ENCODE data around the gene ESYT1.
"Not testable (repeated sequence)": the region's sequence is repeated elsewhere in the genome, so short reads cannot be mapped to it uniquely, and the experiment has no call there.

The ESYT1 gene

DNA sequence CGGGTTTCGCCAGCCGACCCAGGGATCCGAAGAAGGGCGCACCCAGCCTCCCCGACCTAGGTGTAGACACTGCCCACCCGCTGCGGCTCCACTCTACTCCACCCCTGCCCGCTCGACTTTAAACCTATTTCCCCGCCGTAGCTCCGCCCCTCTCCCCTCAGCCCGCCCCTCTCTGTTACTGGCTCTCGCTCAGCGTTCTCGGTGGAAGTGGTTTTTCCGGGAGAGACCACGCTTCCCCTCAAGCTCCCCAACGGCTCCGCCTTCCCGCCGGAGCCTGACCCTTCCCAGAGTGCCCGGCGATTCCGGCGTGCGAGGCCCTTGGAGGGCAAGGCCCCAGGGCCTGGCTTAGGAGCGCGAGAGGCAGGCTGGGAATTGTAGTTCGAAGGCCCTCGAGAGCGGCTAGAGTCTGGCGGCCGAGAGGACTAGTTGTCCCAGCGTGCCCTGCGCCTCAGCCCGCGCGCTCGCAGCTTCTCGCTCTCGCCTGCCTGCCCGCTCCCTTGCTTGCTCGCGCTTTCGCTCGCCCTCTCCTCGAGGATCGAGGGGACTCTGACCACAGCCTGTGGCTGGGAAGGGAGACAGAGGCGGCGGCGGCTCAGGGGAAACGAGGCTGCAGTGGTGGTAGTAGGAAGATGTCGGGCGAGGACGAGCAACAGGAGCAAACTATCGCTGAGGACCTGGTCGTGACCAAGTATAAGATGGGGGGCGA is 23.8 kb upstream of the ESYT1 start, which contains the start of gene PA2G4:
PA2G4 (plus strand) TSS at position 451 of the 706 bp plus-strand sequence; CDS start at position 630, 179 bp downstream.
- peak; percentile 100 for DNase-seq

GRCh38 chr12:56104815-56105608 is 23.1 kb upstream of the ESYT1 start:
- peak; percentile 73 for DNase-seq

- DNase-seq, result no peak
These were observed 22.5 kb upstream of the ESYT1 start for GRCh38 chr12:56105609-56105902.

GRCh38 chr12:56107242-56107641 is 20.8 kb upstream of the ESYT1 start:
- DNase-seq, result no peak

GRCh38 chr12:56110571-56110970 is 17.5 kb upstream of the ESYT1 start:
- no peak for DNase-seq

DNA sequence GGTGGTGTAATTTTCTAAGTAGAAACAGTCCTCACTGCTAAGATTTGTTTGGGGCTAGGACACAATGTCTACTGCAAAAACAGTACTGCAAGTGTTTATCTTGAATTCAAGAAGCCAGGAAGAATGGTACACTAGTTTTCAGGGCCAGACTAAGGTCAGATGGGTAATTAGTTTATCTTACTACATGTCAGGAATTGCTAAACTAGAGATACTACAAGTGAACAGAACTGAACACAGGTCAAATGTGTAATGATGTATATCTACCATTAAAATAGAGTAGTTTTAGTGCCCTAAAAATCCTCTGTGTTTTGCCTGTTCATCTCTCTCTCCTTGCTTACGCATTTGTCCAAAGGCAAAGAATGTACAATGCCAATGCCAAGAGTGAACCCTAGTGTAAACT is 14.0 kb upstream of the ESYT1 start:
- DNase-seq, result no peak

- DNase-seq, result no peak
These were observed 12.7 kb upstream of the ESYT1 start for GRCh38 chr12:56115329-56115728.

GRCh38 chr12:56116267-56117081 is 11.6 kb upstream of the ESYT1 start, which contains the start of gene RPL41:
Gene RPL41, plus strand, starts transcription at chr12:56116633.
- DNase-seq, result peak; percentile 97

DNA sequence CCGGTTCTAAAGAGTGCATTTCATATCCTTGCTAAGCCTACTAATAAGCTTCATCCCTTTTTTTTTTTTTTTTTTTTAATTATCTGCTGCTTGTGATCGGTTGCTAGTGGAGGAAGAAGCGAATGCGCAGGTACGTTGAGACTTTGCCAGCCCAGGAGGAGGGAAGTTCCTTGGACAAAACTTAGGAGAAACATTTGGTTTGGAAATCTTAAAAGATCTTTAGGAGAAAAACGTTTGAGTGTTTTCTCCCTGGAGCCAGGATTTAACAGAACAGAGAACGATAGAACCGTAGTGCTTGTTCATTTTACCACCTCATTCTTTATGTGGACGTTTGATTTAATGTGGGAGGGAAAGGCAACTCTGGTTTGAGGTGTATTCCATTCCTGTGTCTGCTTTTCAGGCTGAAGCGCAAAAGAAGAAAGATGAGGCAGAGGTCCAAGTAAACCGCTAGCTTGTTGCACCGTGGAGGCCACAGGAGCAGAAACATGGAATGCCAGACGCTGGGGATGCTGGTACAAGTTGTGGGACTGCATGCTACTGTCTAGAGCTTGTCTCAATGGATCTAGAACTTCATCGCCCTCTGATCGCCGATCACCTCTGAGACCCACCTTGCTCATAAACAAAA is 10.9 kb upstream of the ESYT1 start:
- not testable (repeated sequence) for DNase-seq

DNA sequence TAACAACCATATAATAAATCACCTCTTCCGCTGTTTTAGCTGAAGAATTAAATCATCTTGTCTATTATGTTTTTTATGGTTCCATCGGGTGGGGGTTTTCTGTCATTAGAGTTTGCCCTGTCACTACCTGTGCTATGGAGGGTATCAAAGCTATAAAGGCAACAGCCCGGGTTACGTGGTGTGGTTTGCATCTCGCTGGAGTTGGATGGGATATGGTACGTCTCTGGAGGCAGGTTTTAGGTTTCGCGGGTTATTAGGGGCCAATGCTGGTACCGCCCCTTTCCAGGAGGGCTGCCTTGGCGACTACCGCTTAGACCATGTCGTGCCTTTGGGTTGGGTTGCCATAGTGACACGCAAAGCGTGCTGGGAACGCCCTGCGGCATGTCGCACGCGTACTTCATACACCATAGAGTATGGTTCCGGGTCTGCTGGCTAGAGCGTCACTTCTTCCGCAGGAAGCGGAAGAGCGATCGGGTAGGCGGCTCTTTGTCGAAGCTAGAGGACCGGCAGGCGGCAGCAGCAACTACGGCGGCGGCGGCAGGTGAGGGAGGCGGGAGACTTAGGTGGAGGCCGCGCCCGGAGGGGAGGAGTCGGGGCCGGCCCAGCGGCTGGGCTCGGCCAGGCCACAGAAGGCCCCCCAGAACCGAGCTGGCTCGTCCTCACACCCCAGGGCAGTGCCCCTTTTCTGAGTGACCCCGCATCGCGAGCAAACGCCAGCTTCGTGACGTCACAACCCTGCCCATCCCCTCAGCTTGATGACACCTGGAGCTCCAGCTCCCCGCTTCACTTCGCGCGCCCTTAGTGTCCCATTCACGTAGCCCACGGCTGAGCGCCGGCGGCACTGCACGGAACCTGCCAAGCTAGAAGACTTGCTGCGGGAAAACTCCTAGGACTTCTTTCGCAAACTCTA is 10.0 kb upstream of the ESYT1 start, which contains the start of gene ZC3H10:
ZC3H10 (plus strand) TSS at position 489 of the 910 bp plus-strand sequence. CDS start 2,297 bp downstream, outside the sequence.
- peak; percentile 100 for DNase-seq

GRCh38 chr12:56118688-56119357 is 9.2 kb upstream of the ESYT1 start:
- no peak for DNase-seq

GRCh38 chr12:56119361-56119796 is 8.7 kb upstream of the ESYT1 start:
- DNase-seq, result peak; percentile 94

GRCh38 chr12:56120158-56120846 is 7.8 kb upstream of the ESYT1 start:
- no peak for DNase-seq

DNA sequence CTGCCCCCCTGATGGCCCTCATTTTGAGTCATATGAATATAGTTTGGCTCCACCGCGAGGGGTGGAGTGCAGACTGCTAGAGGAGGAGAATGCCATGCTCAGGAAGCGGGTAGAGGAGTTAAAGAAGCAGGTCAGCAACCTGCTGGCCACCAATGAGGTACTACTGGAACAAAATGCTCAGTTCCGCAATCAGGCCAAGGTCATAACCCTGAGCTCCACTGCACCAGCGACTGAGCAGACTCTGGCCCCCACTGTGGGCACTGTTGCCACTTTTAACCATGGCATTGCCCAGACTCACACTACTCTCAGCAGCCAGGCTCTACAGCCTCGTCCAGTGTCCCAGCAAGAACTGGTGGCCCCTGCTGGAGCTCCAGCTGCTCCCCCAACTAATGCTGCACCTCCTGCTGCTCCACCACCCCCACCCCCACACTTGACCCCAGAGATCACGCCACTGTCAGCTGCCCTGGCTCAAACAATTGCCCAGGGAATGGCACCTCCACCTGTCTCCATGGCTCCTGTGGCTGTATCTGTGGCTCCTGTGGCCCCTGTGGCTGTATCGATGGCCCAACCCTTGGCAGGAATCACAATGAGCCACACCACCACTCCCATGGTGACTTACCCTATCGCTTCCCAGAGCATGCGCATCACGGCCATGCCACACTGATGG is 6.7 kb upstream of the ESYT1 start:
- DNase-seq, result no peak

DNA sequence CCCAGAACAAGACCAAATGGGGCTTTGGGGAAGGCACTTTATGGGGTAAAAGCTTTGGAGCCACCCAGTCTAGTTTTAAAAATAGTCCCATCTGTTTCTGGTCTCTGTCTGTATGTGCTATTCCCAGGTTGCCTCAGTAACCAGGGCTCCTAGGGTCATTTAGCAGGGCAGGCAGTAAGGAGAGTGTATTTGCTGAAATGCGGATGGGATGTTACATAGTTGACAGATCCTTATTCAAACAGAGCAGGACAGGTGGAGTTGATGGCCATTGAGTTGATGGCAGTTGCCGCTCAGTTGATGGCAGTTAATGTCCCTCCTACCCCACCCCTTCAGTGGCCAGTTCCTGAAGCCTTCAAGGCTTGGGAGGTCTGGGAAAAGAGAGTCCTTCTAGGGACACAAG is 5.4 kb upstream of the ESYT1 start:
- DNase-seq, result no peak

DNA sequence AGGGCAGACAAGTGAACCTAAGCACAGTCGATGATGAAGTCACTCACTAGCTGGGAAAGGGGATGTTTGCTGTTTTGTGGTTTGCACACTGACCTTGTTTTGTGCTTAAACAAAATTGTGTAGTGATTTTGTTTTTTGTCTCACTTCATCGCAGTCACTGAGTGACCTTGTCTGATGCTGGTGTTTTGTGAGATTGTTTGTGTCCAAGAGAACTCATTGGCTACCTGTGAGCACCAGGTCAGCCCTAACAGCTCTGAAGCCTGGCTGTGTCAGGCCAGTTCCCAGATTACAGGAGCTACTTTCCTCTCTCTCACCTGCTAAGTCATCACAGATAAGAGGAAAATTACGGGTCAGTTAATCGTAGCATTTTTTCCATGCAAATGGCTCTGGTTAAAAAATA is 3.9 kb upstream of the ESYT1 start:
- DNase-seq, result no peak

GRCh38 chr12:56126732-56127239 is 1.3 kb upstream of the ESYT1 start:
- peak; percentile 90 for DNase-seq

DNA sequence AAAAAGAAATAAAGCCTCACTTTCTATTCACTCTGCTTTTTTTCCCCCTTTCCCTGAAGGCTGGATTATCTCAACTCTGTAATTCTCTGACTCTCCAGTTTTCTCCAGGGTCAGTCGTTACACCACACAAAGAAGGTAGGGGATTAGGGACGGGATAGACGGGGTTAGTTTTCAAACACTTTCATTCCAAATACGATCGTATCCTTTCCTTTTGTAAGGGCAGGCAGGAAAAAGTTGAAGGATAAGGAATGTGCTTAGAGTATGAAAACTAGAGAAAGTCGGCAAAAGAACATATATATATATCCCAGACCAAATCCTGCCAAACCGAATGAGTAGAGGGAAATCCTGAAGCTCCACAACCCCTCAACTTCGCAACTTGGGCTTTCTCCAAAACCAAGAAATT is 581 bp upstream of the ESYT1 start:
- no peak for DNase-seq

DNA sequence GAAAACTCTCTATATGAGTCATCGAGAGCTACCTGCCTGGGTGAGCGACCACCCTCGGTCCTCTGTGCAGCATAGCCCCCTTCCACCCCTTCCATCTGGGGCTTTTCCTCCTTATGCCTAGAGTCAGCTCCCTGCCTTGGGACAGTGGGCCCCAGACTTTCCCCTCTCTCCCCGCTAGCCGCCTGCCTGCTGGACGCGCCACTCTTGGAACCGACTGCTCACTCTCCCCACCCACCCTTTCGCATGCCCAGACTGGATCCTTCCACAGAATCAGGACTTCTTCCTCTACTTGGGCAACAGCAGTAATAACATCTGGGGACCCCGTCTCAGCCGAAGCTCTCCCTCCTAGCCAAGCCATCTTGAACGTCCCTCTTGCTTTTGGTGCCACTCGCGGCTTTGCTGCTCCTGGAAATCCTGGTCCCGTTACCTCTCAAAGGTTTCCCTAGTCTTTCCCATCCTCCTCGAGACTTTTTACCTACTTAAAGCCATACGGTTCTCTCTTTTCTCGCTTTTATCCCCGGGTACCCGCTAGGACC is 671 bp downstream of the ESYT1 start:
- peak; percentile 44 for DNase-seq

All from hematopoietic multipotent progenitor cell treated with erythropoietin and hydrocortisone succinate and interleukin-3 and kit ligand, for 4 days (in vitro differentiated cells).